DMS153 treated with DMSO at 0.1 percent for 48 hours (cell line): ENCODE measurements around the gene PET100.

Experiments used
- DNase-seq: peaks from one replicate; lab custom pipeline; 2025; ENCODE audit not compliant: unreplicated experiment; lab: John Stamatoyannopoulos, UW

Gene PET100

GRCh38 chr19:7647156-7647555, 17.6 kb downstream of the PET100 start:
- no peak for DNase-seq

GRCh38 chr19:7648265-7649014, 18.8 kb downstream of the PET100 start:
- no peak for DNase-seq

GRCh38 chr19:7650148-7650547, 20.6 kb downstream of the PET100 start:
- no peak for DNase-seq

- DNase-seq: peak; percentile 75
Measured at GRCh38 chr19:7652061-7652641, 22.6 kb downstream of the PET100 start.

GRCh38 chr19:7654401-7654800, 24.8 kb downstream of the PET100 start:
- DNase-seq: no peak

- DNase-seq: no peak
Measured at GRCh38 chr19:7655581-7655980, 26.0 kb downstream of the PET100 start.

- DNase-seq: no peak
Measured at GRCh38 chr19:7657131-7657751, 27.6 kb downstream of the PET100 start.

GRCh38 chr19:7658219-7658686, 28.7 kb downstream of the PET100 start:
- no peak for DNase-seq

GRCh38 chr19:7661744-7662538, 32.3 kb downstream of the PET100 start:
- DNase-seq: no peak

- DNase-seq: no peak
Measured at GRCh38 chr19:7662657-7663056, 33.1 kb downstream of the PET100 start.

GRCh38 chr19:7663706-7664105, 34.1 kb downstream of the PET100 start:
- DNase-seq: no peak

GRCh38 chr19:7665076-7665475, 35.5 kb downstream of the PET100 start:
- no peak for DNase-seq

- DNase-seq: no peak
Measured at GRCh38 chr19:7668842-7669241, 39.2 kb downstream of the PET100 start, which contains the start of gene RETN. Gene RETN (plus strand): TSS chr19:7669049. CDS start chr19:7669327, 278 bp downstream.

GRCh38 chr19:7669641-7670040, 40.0 kb downstream of the PET100 start:
- no peak for DNase-seq

- no peak for DNase-seq
Measured at GRCh38 chr19:7670150-7670783, 40.7 kb downstream of the PET100 start.

- no peak for DNase-seq
Measured at GRCh38 chr19:7670790-7671189, 41.2 kb downstream of the PET100 start.

- no peak for DNase-seq
Measured at GRCh38 chr19:7672522-7672921, 42.9 kb downstream of the PET100 start.

- DNase-seq: no peak
Measured at GRCh38 chr19:7674010-7675005, 44.7 kb downstream of the PET100 start.

GRCh38 chr19:7676376-7676775, 46.8 kb downstream of the PET100 start:
- no peak for DNase-seq

- no peak for DNase-seq
Measured at GRCh38 chr19:7676854-7677253, 47.3 kb downstream of the PET100 start, which contains the start of gene MCEMP1. Gene MCEMP1 (plus strand): TSS chr19:7677090. CDS start chr19:7677121, 31 bp downstream.
